GM12892 (cell line): ENCODE measurements around the gene BHLHA15.

ENCODE experiments used
- POLR2A ChIP-seq: IDR thresholded peaks from 2 replicates; pipeline ENCODE4 v1.6.1; 2011; ENCODE audit warnings: low read depth, low read length, control low read depth
- POLR2AphosphoS5 ChIP-seq: IDR thresholded peaks from 2 replicates; pipeline ENCODE4 v1.6.1; 2011; ENCODE audit warnings: low read depth, low read length, control low read depth

- TF ChIP-seq POLR2A: no peak
- no peak for TF ChIP-seq POLR2AphosphoS5
These were observed 27.7 kb downstream of the BHLHA15 start for GRCh38 chr7:98238976-98239375.
